ENCODE results near the gene PSMD14. TPM values are rescaled to one million over a fixed set of nuclear protein-coding genes. Genes with fewer than 3 reads are reported as not detected.
"Not testable (repeated sequence)": the region's sequence is repeated elsewhere in the genome, so short reads cannot be mapped to it uniquely, and the experiment has no call there.

The PSMD14 gene
- 10 to 100 TPM in 1 of 2 donors, 1 to 10 TPM in 1; 6.6 to 26.2 TPM for total RNA-seq

DNA sequence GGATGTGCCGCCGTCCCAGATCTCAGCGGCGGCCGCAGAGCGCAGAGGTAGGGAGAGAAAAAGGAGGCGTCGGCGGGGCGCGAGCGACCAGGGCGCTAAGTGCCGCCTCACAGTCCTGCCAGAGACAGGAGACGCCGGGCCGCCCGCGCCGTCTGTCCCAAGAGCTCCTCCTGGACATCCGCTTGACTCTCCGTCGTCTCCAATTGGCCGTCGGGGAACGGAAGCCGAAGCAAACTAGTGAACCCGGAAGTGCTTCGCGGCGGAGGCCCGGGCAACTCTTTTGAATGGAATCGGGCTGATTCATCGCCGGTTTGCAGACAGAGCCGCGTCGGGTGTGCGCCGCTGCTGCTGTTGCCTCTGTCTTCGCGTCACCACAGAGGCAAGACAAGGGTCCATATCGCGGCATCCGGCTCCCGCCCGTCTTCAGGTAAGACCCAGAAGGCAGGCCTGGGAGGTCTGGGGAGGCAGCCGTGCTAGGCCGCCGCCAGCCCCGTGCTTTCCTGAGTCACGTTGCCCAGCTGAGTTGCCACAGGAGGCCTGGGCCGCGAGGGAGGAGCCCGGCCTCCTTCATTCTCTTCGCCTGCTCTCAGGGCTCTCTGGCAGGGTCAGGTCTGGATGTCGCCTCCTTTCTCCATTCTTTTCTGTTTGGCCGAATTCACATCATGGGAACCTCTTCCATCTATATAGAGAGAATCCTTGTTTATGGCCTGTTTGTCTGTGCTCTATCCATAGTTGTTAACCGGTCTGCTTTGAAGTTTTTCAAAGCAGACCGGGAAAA, at the start of gene PSMD14:
Gene PSMD14 (plus strand): TSS at position 248 of the 778 bp plus-strand sequence. CDS start 10,401 bp downstream, outside the sequence.
- Histone ChIP-seq H3K27me3 (no peaks in the 10 kb centered on the region), H3K9me3 (peaks cover 0 to 8% (median 0%) of the 10 kb centered on the region in 3 donors), H3K4me3 (peak within 1 kb of the TSS; percentile 33 to 84), H3K4me1 (peaks cover 15% of the 10 kb centered on the region), H3K27ac (peak within 1 kb of the TSS; percentile 37 to 87 (median 81)), H3K36me3 (replicated peaks in 1 of 2; ENCODE audit: insufficient read depth in 1 of 2, low read depth in 2 of 2) (no peaks in the 10 kb centered on the region)
- ATAC-seq: peak; percentile 97
- TF ChIP-seq POLR2A (IDR thresholded peaks at IDR 0.05): peak; percentile 58 to 83 (median 79)
- TF ChIP-seq, protein P1, sequence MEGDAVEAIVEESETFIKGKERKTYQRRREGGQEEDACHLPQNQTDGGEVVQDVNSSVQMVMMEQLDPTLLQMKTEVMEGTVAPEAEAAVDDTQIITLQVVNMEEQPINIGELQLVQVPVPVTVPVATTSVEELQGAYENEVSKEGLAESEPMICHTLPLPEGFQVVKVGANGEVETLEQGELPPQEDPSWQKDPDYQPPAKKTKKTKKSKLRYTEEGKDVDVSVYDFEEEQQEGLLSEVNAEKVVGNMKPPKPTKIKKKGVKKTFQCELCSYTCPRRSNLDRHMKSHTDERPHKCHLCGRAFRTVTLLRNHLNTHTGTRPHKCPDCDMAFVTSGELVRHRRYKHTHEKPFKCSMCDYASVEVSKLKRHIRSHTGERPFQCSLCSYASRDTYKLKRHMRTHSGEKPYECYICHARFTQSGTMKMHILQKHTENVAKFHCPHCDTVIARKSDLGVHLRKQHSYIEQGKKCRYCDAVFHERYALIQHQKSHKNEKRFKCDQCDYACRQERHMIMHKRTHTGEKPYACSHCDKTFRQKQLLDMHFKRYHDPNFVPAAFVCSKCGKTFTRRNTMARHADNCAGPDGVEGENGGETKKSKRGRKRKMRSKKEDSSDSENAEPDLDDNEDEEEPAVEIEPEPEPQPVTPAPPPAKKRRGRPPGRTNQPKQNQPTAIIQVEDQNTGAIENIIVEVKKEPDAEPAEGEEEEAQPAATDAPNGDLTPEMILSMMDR (IDR thresholded peaks at IDR 0.05): no peak
- DNase-seq: peak; percentile 88 to 95 (median 91)
- intact Hi-C loops (cut with DNase I): no loop called here
- 0% methylated on average over 24 to 58 of the region's 60 CpGs for WGBS, 2 donors

GRCh38 chr2:161265874-161266273, 42.4 kb upstream of the PSMD14 start:
- intact Hi-C loops (cut with DNase I): no loop called here
- DNase-seq: no peak

DNA sequence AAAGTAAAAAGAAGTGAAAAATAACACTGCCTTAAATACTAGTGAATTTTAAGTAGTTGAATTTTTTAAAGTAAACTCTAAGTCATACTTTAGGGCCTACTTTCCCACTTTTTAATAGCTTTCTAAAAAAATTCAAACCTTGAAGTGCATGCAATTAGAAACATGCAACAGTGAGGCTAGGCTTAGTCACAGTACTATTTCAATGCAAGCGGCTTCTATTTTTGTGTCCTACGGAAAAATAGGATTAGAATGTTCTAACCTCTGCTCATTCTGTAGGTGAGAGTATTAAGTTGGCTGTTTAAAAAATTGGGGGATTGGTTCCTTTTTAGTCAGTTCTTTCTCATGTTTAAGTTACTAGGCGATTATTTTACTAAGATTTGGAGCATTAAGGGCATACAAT, 39.1 kb upstream of the PSMD14 start:
- Histone ChIP-seq H3K9me3 (no peaks in the 10 kb centered on the region), H3K27me3 (no peaks in the 10 kb centered on the region), H3K36me3 (replicated peaks in 1 of 2; ENCODE audit: insufficient read depth in 1 of 2, low read depth in 2 of 2) (no peaks in the 10 kb centered on the region), H3K4me3 (no peak overlapping the region), H3K27ac (no peak overlapping the region), H3K4me1 (no peaks in the 10 kb centered on the region)
- no peak for DNase-seq
- intact Hi-C loops (cut with DNase I): no loop called here
- ATAC-seq: no peak
- TF ChIP-seq, protein P1 (IDR thresholded peaks at IDR 0.05): no peak
- TF ChIP-seq POLR2A (IDR thresholded peaks at IDR 0.05): no peak
- WGBS, 2 donors: 88 to 92% methylated on average over 3 of the region's 3 CpGs

More at GRCh38 chr2:161265874-161266273, 42.4 kb upstream of the PSMD14 start:
- 87 to 88% methylated on average over 11 of the region's 11 CpGs for WGBS, 2 donors
- no peaks in the 10 kb centered on the region for H3K27me3 ChIP-seq
- TF ChIP-seq POLR2A (IDR thresholded peaks at IDR 0.05): no peak
- TF ChIP-seq, protein P1 (IDR thresholded peaks at IDR 0.05): no peak
- no peak for ATAC-seq
- H3K9me3 ChIP-seq: no peaks in the 10 kb centered on the region
- H3K27ac ChIP-seq: no peak overlapping the region
- H3K4me1 ChIP-seq: no peaks in the 10 kb centered on the region
- no peak overlapping the region for H3K4me3 ChIP-seq
- no peaks in the 10 kb centered on the region for H3K36me3 ChIP-seq (replicated peaks in 1 of 2; ENCODE audit: insufficient read depth in 1 of 2, low read depth in 2 of 2)

DNA sequence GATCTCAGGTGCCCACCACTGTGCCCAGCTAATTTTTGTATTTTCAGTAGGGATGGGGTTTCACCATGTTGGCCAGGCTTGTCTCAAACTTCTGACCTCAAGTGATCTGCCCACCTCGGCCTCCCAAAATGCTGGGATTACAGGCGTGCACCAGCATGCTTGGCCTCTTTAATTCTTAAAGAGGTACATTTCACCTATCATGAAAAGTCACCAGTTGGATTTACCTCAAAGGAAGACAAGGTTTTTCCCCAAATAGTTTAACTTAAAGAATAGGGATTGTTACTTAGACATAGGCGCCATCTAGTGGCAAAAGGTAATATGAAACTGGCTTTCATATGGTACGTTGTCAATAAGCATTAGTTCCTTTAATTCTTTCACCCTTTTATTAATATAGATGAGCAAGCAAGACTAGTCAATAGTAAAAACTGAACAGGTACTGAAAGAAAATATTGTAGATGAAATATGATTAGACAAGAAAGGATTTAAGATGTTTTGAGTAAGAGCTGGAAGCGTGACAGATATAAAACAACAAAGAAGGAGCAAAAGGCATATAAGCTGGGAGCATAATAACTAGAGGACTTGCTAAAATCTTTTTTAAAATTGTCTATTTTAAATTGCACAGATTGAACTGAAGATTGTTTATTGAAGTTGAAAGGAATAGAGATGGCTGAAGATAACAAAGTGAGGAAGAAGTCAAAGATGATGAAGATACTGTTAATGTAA, 35.0 kb upstream of the PSMD14 start:
- Histone ChIP-seq H3K36me3 (replicated peaks in 1 of 2; ENCODE audit: insufficient read depth in 1 of 2, low read depth in 2 of 2) (no peaks in the 10 kb centered on the region), H3K27ac (no peak overlapping the region), H3K9me3 (no peaks in the 10 kb centered on the region), H3K4me1 (no peaks in the 10 kb centered on the region), H3K4me3 (no peak overlapping the region), H3K27me3 (no peaks in the 10 kb centered on the region)
- ATAC-seq (no peak), DNase-seq (peak in 2 of 4 donors; percentile 21 to 49)
- intact Hi-C loops (cut with DNase I): loop anchor here (10.0 kb wide), 1 partner anchor 48 kb away; no protein-coding TSS in a partner anchor
- 35 to 39% methylated on average over 5 of the region's 5 CpGs for WGBS, 2 donors
- TF ChIP-seq, protein P1 (IDR thresholded peaks at IDR 0.05): peak; percentile 39 to 75 (median 67)
- no peak for TF ChIP-seq POLR2A (IDR thresholded peaks at IDR 0.05)

DNA sequence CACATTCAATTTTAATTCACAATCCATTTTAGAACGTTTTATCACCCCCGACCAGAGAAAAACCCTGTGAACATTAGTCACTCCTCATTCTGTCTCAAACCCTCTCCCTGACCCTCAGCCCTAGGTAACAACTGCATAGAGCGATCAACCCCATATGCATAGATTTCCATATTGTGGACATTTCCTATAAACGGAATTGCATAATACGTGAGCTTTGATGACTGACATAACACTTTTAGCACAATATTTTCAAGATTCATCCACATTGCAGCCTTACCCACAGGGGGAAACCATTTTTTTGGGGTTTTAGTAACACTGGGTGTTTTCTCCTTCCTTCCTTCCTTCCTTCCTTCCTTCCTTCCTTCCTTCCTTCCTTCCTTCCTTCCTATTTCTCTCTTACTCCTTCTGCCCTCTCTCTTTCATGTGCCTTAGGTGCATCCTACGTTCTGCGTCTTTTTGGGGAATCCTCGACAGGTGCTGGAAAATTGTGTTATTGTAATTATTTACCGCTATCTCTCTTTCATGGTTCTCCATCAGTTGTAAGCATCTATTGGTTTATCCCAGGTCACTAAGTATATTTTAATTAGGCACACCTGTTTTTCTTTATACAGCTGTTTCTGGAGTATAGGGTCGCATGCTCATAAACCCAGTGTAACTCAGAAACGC, 29.5 kb upstream of the PSMD14 start:
- not testable (repeated sequence) for H3K4me1 ChIP-seq; H3K27me3 ChIP-seq; H3K27ac ChIP-seq; ATAC-seq; H3K9me3 ChIP-seq; H3K4me3 ChIP-seq; H3K36me3 ChIP-seq (replicated peaks in 1 of 2; ENCODE audit: insufficient read depth in 1 of 2, low read depth in 2 of 2)
- intact Hi-C loops (cut with DNase I): loop anchor here (10.0 kb wide), 1 partner anchor 54 kb away; no protein-coding TSS in a partner anchor
- 52% methylated on average over 11 of the region's 11 CpGs for WGBS, 2 donors
- peak in 1 of 4 donors; percentile 16 for DNase-seq

DNA sequence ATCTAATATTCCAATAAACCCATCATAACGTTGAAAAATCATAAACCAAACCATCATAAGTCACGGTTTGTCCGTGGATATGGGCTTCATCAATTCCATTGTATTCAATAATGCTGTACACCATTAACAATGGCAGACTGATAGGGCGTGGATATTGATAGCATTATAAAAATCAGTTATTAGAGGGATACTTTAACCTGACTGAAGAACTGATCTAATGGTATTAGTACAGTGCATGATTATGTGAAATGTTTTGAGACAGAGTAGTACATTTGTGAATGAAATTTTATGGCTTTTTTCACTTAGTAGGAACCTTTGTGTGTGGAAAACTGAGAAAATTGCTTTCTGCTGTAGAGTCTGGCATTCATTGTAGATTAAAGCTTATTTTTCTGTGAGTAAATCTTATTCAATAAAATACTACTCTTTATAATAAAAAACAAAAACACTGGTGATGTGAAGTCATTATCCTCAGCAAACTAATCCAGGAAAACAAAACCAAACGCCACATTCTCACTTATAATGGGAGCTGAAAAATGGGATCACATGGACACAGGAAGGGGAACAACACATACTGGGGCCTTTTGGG, 28.9 kb upstream of the PSMD14 start:
- not testable (repeated sequence) for H3K9me3 ChIP-seq; H3K27ac ChIP-seq; ATAC-seq; H3K4me3 ChIP-seq; DNase-seq; H3K27me3 ChIP-seq; H3K36me3 ChIP-seq (replicated peaks in 1 of 2; ENCODE audit: insufficient read depth in 1 of 2, low read depth in 2 of 2); H3K4me1 ChIP-seq
- intact Hi-C loops (cut with DNase I): loop anchor here (10.0 kb wide), 1 partner anchor 55 kb away; no protein-coding TSS in a partner anchor
- WGBS, 2 donors: 54 to 63% methylated on average over 5 of the region's 5 CpGs

Measured in body of pancreas (tissue), 4 donors.